ENCODE data around the gene GNG2.
"Not testable (repeated sequence)": the region's sequence is repeated elsewhere in the genome, so short reads cannot be mapped to it uniquely, and the experiment has no call there.

The GNG2 gene

DNA sequence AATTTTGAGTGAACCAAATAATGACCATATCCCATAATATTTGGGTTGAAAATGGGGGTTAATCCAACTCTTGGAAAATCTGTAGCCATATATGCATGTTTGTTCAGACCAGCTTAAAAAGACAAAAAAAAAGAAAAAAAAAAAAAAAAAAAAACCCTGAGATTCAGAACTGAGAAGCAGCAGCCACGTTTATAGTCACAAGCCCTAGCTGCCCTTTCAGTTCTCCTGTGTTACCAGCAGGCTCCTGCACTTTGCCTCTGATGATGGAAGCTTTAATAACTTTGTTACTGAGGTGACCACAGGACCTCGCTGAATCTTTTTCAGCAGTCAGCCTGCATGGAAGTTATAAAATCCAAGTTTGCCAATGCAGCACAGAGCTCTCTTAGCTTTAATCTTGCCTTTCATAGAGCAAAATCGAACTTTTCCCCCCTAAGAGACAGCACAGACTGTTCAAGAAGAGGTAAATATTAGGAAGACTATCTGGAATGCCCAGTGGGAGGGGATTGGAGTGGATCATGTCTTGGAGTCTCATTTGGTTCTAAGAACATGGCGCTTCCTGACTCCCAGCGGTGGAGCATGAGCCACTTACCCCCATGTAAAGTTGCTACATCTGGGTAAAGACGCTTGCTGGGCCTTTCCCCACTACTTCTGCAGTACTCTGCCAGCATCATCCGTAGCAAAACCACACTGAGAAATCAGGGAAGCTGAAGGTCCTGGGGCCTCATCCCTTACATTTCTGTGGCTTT lies 20.6 kb downstream of the GNG2 start:
- H3K4me3 ChIP-seq (ENCODE audit: low read length), result no peak overlapping the region
- DNase-seq (ENCODE audit: low read depth, low spot score), result no peak

DNA sequence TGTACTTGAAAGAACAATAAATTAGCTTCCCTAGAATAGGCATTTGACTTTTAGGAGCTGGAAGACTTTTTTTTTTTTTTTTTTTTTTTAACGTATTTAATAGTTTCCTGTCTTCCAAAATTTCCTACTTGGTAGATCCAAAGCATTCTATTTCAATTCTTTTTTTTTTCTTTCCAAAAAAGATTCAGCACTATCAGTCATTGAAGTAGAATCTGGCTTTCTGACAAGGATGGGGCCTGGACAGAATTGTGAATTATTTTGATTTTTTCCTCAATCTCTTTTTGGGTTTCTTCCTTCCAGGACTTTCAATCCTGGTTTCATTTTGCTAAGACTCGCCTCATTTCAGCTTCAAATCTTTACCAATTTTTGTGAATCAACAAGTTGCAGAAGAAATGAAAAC lies 21.2 kb downstream of the GNG2 start:
- no peak overlapping the region for H3K4me3 ChIP-seq (ENCODE audit: low read length)
- no peak for DNase-seq (ENCODE audit: low read depth, low spot score)

GRCh38 chr14:51883232-51883631 lies 22.8 kb downstream of the GNG2 start:
- H3K4me3 ChIP-seq (ENCODE audit: low read length), result no peak overlapping the region
- DNase-seq (ENCODE audit: low read depth, low spot score), result no peak

DNA sequence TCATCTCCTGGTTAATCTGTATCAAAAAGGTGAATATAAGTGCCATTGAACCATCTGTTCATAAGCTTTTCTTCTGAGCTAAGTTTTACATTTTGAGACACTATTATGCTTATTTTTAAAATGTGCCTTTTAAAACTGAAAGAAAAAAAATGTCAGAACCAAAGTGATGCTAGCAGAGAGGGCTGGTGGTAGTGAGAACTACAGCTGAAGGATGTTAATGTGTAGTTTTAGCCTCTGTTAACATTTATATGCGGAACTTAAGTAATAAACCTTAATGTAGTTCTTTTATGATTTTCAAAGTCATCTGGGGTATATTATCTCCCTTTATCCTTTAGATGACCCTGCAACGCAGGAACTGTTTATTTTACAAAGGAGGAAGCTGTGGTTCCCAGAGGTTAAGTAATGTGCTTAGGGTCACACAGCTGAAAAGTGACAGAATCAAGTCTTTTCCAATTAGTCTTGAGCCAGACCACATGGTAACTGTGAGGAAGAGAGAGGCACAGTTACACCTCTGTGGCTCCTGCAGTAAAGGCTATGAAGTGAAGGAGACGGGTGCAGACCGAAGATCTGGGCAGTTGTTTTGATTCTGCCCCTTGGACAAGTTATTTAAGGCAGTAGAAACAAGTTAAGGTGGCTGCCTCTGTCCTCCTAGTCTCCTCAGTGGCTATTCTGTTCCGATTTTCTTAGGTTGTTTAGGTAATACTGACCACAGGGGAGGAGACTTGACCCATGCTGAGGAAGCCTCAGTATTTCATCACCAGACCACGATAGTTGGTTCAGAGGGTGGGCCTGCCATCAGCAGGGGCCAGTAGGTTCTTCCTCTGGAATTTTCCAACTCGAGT lies 23.9 kb downstream of the GNG2 start:
- no peak overlapping the region for H3K4me3 ChIP-seq (ENCODE audit: low read length)

DNA sequence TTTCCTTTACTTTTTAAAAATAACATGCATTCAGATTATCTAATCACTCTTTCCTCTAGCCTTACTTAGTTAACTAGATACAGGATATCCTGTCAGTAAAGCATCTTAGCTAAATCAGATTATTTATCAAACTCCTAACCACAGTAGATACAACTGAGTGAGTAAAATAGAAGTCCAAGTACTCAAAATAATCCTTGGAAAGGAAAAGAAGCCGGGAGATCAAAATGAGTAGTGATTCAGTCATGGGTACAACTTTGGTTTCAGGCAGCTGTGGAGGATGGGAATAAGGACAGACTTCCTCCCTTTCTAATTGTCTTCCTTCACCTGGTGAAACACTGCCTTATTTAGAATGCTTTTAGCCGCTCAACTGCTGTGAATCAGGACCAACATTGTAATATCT lies 29.4 kb downstream of the GNG2 start:
- H3K4me3 ChIP-seq (ENCODE audit: low read length), result no peak overlapping the region
- no peak for DNase-seq (ENCODE audit: low read depth, low spot score)

More for the DNA sequence above, 23.9 kb downstream of the GNG2 start:
- no peak for DNase-seq (ENCODE audit: low read depth, low spot score)

GRCh38 chr14:51894250-51894649 lies 33.8 kb downstream of the GNG2 start:
- H3K4me3 ChIP-seq (ENCODE audit: low read length), result no peak overlapping the region
- DNase-seq (ENCODE audit: low read depth, low spot score), result no peak

DNA sequence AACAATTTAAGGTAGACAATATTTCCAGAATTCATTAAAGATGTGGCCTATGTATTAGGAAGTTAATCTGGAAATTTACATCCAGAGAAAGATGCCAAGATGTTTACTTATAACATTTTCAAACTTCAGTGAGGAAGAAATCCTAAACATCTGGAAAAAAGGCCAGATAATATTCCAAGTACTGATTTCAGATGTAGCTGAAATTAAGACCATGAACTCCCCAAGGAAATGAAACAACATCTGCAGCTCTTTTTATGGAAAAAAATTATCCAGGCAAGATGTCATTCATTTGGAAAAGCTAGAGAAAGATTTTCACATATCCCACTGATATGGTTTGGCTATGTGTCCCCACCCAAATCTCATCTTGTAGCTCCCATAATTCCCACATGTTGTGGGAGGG lies 35.0 kb downstream of the GNG2 start:
- no peak for DNase-seq (ENCODE audit: low read depth, low spot score)
- H3K4me3 ChIP-seq (ENCODE audit: low read length), result no peak overlapping the region

DNA sequence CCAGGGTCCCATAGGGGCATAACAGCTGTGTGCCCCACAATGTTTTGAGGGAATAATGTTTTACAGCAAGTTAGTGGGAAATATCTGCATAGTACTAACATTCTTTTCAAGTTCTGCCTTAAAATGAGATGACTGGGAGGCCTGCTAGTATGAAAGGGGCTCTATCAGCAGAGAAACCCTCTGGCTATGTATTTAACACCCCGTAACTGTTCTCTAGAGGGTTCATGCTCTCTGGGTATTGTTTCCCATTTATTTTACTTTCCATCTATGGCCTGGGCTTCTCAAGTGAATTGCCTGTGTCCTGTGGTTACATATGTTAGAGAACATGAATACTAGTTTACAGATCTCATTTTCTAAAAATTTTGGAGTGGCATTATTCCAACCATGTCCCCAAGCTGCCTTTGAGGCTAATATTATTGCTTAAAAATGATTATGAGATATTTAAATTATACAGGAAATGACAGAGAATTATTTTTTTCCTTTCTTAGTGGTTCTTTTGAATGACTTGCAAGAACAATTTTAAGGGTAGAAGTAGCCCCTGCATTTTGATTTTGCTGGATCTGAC lies 37.5 kb downstream of the GNG2 start:
- no peak overlapping the region for H3K4me3 ChIP-seq (ENCODE audit: low read length)
- no peak for DNase-seq (ENCODE audit: low read depth, low spot score)

GRCh38 chr14:51901475-51902024 lies 41.1 kb downstream of the GNG2 start:
- DNase-seq (ENCODE audit: low read depth, low spot score), result peak; percentile 18
- H3K4me3 ChIP-seq (ENCODE audit: low read length), result no peak overlapping the region

- not testable (repeated sequence) for H3K4me3 ChIP-seq (ENCODE audit: low read length); DNase-seq (ENCODE audit: low read depth, low spot score)
Measured at GRCh38 chr14:51905656-51906121, 45.3 kb downstream of the GNG2 start.

GRCh38 chr14:51908086-51908485 lies 47.7 kb downstream of the GNG2 start:
- DNase-seq (ENCODE audit: low read depth, low spot score), result no peak
- no peak overlapping the region for H3K4me3 ChIP-seq (ENCODE audit: low read length)

DNA sequence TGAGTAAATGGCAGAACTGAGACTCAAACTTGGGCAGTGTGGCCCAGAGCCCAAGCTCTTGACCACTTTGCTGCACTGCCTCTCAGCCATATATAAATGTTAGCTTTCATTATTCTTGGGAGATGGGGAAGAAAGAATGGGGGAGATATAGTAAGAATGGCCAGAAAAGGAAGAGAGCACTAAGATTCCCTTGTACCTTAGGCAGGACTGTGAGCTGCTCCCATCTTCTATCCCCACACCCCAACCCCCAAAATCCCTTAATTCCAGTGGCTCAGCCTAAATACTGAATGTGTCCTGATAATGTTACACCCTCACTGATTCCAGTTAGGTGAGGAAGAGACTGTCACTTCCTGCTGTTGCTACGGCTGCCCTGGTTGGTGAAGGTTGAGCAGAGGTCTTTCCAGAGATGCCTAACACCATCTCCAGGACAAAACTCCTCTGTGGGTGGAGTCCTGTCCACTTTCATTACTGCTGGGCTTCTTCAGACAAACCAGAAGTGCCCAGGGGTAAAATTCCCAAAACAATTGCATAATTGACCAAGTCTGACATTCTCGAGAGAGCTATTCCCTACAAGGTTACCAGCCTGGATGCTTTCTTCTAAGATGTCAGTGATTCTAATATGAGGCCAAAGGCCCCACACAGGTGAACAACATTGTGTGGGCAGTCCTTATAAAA lies 51.8 kb downstream of the GNG2 start:
- no peak for DNase-seq (ENCODE audit: low read depth, low spot score)
- no peak overlapping the region for H3K4me3 ChIP-seq (ENCODE audit: low read length)

- no peak for DNase-seq (ENCODE audit: low read depth, low spot score)
- no peak overlapping the region for H3K4me3 ChIP-seq (ENCODE audit: low read length)
Measured at GRCh38 chr14:51914310-51914709, 53.9 kb downstream of the GNG2 start.

- DNase-seq (ENCODE audit: low read depth, low spot score), result no peak
- no peak overlapping the region for H3K4me3 ChIP-seq (ENCODE audit: low read length)
Measured at GRCh38 chr14:51917193-51917592, 56.8 kb downstream of the GNG2 start.

GRCh38 chr14:51921026-51921425 lies 60.6 kb downstream of the GNG2 start:
- H3K4me3 ChIP-seq (ENCODE audit: low read length), result no peak overlapping the region
- DNase-seq (ENCODE audit: low read depth, low spot score), result no peak

GRCh38 chr14:51922624-51923023 lies 62.2 kb downstream of the GNG2 start:
- DNase-seq (ENCODE audit: low read depth, low spot score), result no peak
- H3K4me3 ChIP-seq (ENCODE audit: low read length), result no peak overlapping the region

DNA sequence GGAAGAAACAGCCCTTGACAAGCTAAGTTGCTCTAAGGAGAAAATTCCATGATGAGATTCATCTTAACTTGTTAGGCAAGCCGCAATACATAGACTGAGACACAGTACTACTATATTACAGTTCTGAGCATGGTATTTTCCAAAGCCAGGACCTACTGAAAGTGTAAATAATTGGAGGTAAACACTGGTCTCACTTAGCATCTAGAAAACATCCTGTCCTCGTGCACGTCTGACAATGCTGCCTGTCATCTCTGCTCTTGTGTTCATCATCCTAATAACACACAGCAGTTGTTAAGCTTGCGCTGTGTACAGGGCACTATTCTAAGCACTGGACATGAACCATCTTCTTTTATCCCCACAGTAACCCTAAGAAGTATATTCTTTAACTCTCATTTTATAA lies 64.2 kb downstream of the GNG2 start:
- no peak for DNase-seq (ENCODE audit: low read depth, low spot score)

GRCh38 chr14:51925980-51926379 lies 65.6 kb downstream of the GNG2 start:
- no peak overlapping the region for H3K4me3 ChIP-seq (ENCODE audit: low read length)

More for the DNA sequence above, 64.2 kb downstream of the GNG2 start:
- H3K4me3 ChIP-seq (ENCODE audit: low read length), result no peak overlapping the region

GRCh38 chr14:51926449-51926848 lies 66.0 kb downstream of the GNG2 start:
- no peak for DNase-seq (ENCODE audit: low read depth, low spot score)
- H3K4me3 ChIP-seq (ENCODE audit: low read length), result no peak overlapping the region

More at GRCh38 chr14:51925980-51926379, 65.6 kb downstream of the GNG2 start:
- DNase-seq (ENCODE audit: low read depth, low spot score), result no peak
